ENCODE data around the gene CCER1.

CCER1 gene

GRCh38 chr12:90964616-90965015 lies 9.6 kb upstream of the CCER1 start:
- no peak for DNase-seq

- no peak for DNase-seq
Observed at GRCh38 chr12:90963946-90964345, 9.0 kb upstream of the CCER1 start.

GRCh38 chr12:90961154-90961553 lies 6.2 kb upstream of the CCER1 start:
- no peak for DNase-seq

- peak; percentile 46 for DNase-seq
Observed at GRCh38 chr12:90959538-90960139, 4.7 kb upstream of the CCER1 start.

DNA sequence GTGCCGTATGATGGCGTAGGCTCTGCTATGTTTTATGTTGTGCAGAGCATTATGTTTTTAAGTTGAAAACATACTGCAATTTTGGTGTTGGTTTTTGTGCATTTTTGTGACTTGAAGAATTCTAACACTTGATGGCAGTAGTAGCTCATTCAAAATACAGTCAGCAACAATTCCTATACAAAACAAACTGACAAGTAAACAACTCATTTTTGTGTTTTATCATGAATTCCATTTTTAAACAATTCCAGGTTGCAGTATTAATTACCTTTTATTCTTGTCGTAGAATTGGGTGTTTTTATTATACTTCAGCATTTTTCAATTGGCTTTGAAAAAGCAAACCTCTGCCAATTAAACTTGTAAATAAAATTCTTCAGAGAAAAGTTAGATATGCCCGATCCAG lies 4.1 kb upstream of the CCER1 start:
- DNase-seq, result no peak

DNA sequence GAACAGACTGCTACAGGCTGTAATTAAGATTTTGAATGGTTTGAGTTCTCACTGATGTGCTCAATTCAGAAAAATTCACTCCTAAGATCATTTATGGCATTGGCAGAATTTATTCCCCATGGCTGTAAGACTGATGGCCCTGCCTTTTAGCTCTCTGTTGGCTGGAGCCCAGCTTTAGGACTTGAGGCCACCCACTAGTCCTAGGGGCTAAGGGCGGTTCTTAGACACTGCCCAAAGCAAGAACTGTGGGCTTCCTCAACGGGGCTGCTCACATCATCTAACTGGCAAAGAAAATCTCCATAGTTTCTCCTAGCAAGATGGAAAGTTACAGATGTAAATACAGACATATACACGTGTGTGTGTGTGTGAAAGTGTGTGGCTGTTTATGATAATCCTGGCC lies 3.4 kb upstream of the CCER1 start:
- DNase-seq, result no peak

GRCh38 chr12:90954428-90954827 lies 548 bp downstream of the CCER1 start:
- no peak for DNase-seq

- DNase-seq, result peak; percentile 12
Observed at GRCh38 chr12:90953956-90954421, 987 bp downstream of the CCER1 start.

DNA sequence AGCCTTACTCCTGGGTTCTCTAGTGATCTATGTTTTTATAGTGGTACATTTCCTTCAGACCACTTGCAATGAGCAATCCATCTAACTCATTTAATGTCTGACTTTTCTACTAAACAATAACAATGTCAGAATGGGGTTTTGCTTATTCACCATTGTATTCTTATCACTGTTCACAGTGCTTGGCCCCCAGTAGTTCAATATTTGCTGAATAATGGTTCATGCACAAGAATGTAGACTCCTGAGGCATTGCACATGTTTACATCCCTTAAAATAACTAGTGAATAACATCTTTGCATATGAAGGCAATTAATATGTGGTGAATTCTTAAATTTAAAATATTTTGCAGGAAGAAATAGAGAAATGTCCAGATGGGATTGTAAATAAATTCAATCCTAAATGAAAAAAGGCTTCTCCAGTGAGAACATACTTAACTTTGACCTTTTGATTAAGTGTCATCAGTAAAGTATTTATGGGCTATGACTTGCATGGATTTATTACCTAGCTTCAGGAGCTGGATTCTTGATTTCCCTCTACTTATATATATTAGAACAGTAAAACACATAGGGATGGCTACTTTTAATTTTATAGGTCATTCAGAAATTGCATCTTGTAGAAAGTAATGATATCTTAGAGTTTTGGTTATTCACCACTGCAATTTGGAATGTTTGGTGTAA lies 3.4 kb downstream of the CCER1 start:
- DNase-seq, result no peak

DNA sequence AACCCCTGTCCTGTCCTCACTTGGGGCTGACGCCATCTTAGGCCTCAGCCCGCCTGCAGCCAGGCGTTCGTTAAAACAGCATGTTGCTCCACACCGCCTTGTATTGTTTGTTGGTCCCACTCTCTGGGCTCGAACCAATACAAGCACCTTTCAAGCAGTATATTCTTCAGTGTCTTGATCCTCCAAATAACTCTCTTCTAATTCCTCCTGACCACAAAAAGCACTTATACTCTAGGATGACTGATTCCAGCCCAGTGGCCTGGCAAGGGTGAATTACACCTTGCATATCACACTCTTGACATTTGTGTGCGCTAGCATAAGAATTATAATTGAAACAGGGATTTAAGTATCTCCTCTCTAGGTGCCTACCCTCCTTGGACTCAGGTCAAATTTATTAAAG lies 7.1 kb downstream of the CCER1 start:
- DNase-seq, result no peak

- DNase-seq, result peak; percentile 21
Observed at GRCh38 chr12:90945070-90945649, 9.8 kb downstream of the CCER1 start.

DNA sequence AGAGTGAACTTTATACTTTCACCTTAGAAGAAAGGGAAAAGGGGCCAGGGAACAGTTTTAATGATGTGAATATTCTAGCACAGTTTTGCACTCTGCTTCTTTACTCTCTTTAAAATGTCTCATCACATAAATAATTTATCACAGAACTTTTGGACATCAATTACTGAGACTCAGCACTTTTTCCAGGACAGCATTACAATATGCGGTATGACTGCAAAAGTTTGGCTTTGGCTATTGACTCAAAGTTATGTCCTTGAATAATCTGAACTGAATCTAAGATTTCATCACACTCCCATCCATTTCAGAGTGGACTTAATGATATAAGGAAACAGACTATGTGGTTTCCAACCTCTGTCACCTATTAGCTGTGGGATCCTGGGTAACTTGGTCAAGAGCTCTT lies 11.7 kb downstream of the CCER1 start:
- no peak for DNase-seq

- peak; percentile 13 for DNase-seq
Observed at GRCh38 chr12:90940872-90941499, 14.0 kb downstream of the CCER1 start.

- no peak for DNase-seq
Observed at GRCh38 chr12:90939382-90939781, 15.6 kb downstream of the CCER1 start.

DNA sequence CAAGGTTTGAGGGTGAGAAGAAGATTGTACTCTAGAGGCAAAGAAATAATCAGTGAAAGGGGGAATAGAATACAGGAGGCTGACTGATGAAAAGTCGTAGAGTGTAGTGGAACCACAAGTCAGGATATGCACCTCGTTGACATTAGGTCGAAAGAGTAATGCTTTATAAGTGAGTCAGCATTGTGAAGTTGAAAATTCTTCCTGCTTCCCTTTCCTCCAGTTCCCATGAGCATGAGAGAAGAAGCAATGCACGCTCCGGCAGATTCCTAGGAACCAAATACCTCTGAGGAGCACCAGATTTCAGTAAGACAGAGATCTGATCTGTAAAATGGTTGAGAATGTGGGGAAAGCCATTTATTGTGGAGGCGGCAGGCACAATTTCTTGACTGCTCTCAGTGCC lies 16.5 kb downstream of the CCER1 start:
- no peak for DNase-seq

- no peak for DNase-seq
Observed at GRCh38 chr12:90937651-90938050, 17.3 kb downstream of the CCER1 start.

DNA sequence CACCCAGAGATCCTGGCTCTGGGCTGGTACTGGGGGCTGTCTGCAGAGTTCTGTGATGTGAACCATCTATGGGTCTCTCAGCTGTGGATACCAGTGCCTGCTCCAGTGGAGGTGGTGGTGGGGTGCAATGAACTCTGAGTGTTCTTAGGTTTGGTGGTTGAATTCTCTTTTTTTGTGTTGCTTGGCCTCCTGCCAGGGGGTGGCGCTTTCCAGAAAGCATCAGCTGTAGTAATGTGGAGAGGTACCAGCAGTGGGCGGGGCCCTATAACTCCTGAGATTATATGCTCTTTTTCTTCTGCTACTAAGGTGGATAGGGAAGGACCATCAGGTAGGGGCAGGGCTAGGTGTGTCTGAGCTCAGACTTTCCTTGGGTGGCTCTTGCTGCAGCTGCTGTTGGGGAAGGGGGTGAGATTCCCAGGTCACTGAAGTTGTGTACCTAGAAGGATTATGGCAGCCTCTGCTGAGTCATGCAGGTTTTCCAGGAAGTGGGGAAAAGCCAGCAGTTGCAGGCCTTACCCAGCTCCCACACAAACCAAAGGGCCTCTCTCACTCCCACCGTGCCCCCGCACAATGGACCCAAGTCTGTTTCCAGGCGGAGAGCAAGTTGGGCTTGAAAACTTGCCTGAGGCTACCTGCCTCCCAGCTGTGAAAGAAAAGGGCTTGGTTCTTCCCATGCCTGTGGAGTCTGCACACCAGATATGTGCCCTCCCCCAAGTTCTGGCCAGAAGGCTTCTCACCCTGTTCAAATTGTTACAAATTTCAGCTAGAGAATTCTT lies 18.6 kb downstream of the CCER1 start:
- DNase-seq, result no peak

- DNase-seq, result no peak
Observed at GRCh38 chr12:90925562-90925961, 29.4 kb downstream of the CCER1 start.

DNA sequence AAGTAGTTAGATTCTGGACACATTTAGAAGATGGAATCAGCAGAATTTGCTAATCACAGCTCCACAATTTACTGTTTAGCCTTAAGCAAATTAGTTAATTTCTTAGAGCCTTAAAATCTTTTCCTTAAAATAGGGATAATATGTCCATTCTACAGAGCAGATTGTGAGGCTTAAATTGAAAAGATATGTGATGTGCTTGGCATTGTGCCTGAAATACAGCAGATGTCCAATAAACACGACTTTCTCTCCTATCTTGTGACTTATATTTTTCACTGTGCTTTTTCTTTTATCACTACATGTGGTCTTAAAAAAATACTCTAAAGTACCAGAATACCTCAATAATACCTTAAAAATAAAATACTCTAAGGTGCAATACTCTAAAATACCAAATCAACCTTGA lies 30.6 kb downstream of the CCER1 start:
- no peak for DNase-seq

GRCh38 chr12:90922145-90922627 lies 32.8 kb downstream of the CCER1 start:
- DNase-seq, result no peak

- no peak for DNase-seq
Observed at GRCh38 chr12:90921536-90921935, 33.4 kb downstream of the CCER1 start.

- DNase-seq, result no peak
Observed at GRCh38 chr12:90920222-90920621, 34.8 kb downstream of the CCER1 start.

- DNase-seq, result no peak
Observed at GRCh38 chr12:90917431-90917830, 37.5 kb downstream of the CCER1 start.
